MM.1S (cell line): ENCODE results near the gene XRN2.
"Not testable (repeated sequence)": the region's sequence is repeated elsewhere in the genome, so short reads cannot be mapped to it uniquely, and the experiment has no call there.

Source experiments
- DNase-seq: peaks from one replicate; pipeline ENCODE4 v3.0.0-alpha.2; 2015
- H2AFZ ChIP-seq: fragments of 300-600 bp; sonication (generic); 2 replicates; pipeline ENCODE4 v1.6.0; 2016; ENCODE audit warnings: antibody characterized with exemption, low read length
- H3F3A ChIP-seq: fragments of 300-600 bp; sonication (generic); 2 replicates; pipeline ENCODE4 v1.6.1; 2016; ENCODE audit warnings: mild to moderate bottlenecking, antibody characterized with exemption, low read length, moderate library complexity, mixed read lengths; ENCODE audit not compliant: insufficient read depth
- H3K27ac ChIP-seq: fragments of 300-600 bp; sonication (generic); 2 replicates; pipeline ENCODE4 v1.5.1; 2016; ENCODE audit warnings: mild to moderate bottlenecking, low read length
- H3K27me3 ChIP-seq: fragments of 300-600 bp; sonication (generic); replicated peaks from 2 replicates; pipeline ENCODE4 v1.6.0; 2016; ENCODE audit warnings: low read length; ENCODE audit not compliant: insufficient read depth
- H3K36me3 ChIP-seq: fragments of 300-600 bp; sonication (generic); replicated peaks from 2 replicates; pipeline ENCODE4 v1.6.1; 2016; ENCODE audit warnings: mild to moderate bottlenecking, low read length, mixed read lengths; ENCODE audit not compliant: insufficient read depth
- H3K4me1 ChIP-seq: fragments of 300-600 bp; sonication (generic); 2 replicates; pipeline ENCODE4 v1.6.1; 2016; ENCODE audit warnings: low read length, mixed read lengths
- H3K4me2 ChIP-seq: fragments of 300-600 bp; sonication (generic); 2 replicates; pipeline ENCODE4 v1.6.0; 2016; ENCODE audit warnings: low read depth, low read length
- H3K4me3 ChIP-seq: fragments of 300-600 bp; sonication (generic); 2 replicates; pipeline ENCODE4 v1.5.1; 2016; ENCODE audit warnings: low read length, mixed read lengths
- H3K79me2 ChIP-seq: fragments of 300-600 bp; sonication (generic); 2 replicates; pipeline ENCODE4 v1.6.1; 2016; ENCODE audit warnings: mixed run types, low read length, mixed read lengths
- H3K9ac ChIP-seq: fragments of 300-600 bp; sonication (generic); 2 replicates; pipeline ENCODE4 v1.6.1; 2016; ENCODE audit warnings: low read length, mixed read lengths
- H3K9me2 ChIP-seq: fragments of 300-600 bp; sonication (generic); replicated peaks from 2 replicates; pipeline ENCODE4 v1.6.1; 2016; ENCODE audit warnings: mild to moderate bottlenecking, low read length, mixed read lengths; ENCODE audit not compliant: insufficient read depth
- H3K9me3 ChIP-seq: fragments of 300-600 bp; sonication (generic); replicated peaks from 2 replicates; pipeline ENCODE4 v1.6.1; 2016; ENCODE audit warnings: mild to moderate bottlenecking, low read length, mixed read lengths; ENCODE audit not compliant: insufficient read depth
- H4K20me1 ChIP-seq: fragments of 300-600 bp; sonication (generic); 2 replicates; pipeline ENCODE4 v1.6.1; 2016; ENCODE audit warnings: mild to moderate bottlenecking, low read length, moderate library complexity, mixed read lengths; ENCODE audit not compliant: insufficient read depth
- CTCF ChIP-seq: fragments of 300-600 bp; sonication (generic); IDR thresholded peaks from 2 replicates; pipeline ENCODE4 v1.5.1; 2016; ENCODE audit warnings: antibody characterized with exemption, low read length, mixed read lengths
- EZH2 ChIP-seq: fragments of 300-600 bp; sonication (generic); optimal IDR thresholded peaks from 2 replicates; pipeline ENCODE3; 2017; ENCODE audit warnings: low read depth, mild to moderate bottlenecking, antibody characterized with exemption, low read length, mixed read lengths
- EZH2phosphoT487 ChIP-seq: fragments of 300-600 bp; sonication (generic); IDR thresholded peaks from 2 replicates; pipeline ENCODE4 v1.6.1; 2018; ENCODE audit warnings: antibody characterized with exemption, low read length

The XRN2 gene

GRCh38 chr20:21365771-21366170 is 62.6 kb downstream of the XRN2 start:
- Histone ChIP-seq H2AFZ (no peak overlapping the region), H3K36me3 (peaks cover 4% of the 10 kb centered on the region)

GRCh38 chr20:21366273-21366672 is 63.1 kb downstream of the XRN2 start:
- not testable (repeated sequence) for DNase-seq, H3K79me2 ChIP-seq, H3K36me3 ChIP-seq, H3K9ac ChIP-seq, H3K27ac ChIP-seq, H3K9me3 ChIP-seq, H3K4me2 ChIP-seq, H2AFZ ChIP-seq, H3K27me3 ChIP-seq, H4K20me1 ChIP-seq, H3K4me3 ChIP-seq, H3K9me2 ChIP-seq, H3K4me1 ChIP-seq, H3F3A ChIP-seq

More at GRCh38 chr20:21365771-21366170, 62.6 kb downstream of the XRN2 start:
- no peak overlapping the region for H3K4me3 ChIP-seq
- no peak for DNase-seq
- no peaks in the 10 kb centered on the region for H4K20me1 ChIP-seq
- H3K9me2 ChIP-seq: no peaks in the 10 kb centered on the region
- TF ChIP-seq EZH2phosphoT487 (no peak), EZH2 (no peak), CTCF (no peak)
- H3K4me1 ChIP-seq: no peaks in the 10 kb centered on the region
- no peaks in the 10 kb centered on the region; the same call in 1 of the 2 replicates for H3K79me2 ChIP-seq
- H3K27me3 ChIP-seq: no peaks in the 10 kb centered on the region
- no peaks in the 10 kb centered on the region for H3K9me3 ChIP-seq
- no peaks in the 10 kb centered on the region for H3F3A ChIP-seq
- no peak overlapping the region for H3K9ac ChIP-seq
- no peak overlapping the region for H3K4me2 ChIP-seq
- no peak overlapping the region for H3K27ac ChIP-seq

- Histone ChIP-seq H3K9me3 (no peaks in the 10 kb centered on the region), H3K27me3 (no peaks in the 10 kb centered on the region), H3K27ac (no peak overlapping the region), H3K4me2 (no peak overlapping the region), H3K9ac (no peak overlapping the region), H3K4me1 (no peaks in the 10 kb centered on the region), H3K36me3 (peaks cover 4% of the 10 kb centered on the region), H3F3A (no peaks in the 10 kb centered on the region), H3K4me3 (no peak overlapping the region), H3K79me2 (peaks cover 4% of the 10 kb centered on the region; the same call in 1 of the 2 replicates), H3K9me2 (no peaks in the 10 kb centered on the region), H4K20me1 (no peaks in the 10 kb centered on the region; the same call in 1 of the 2 replicates), H2AFZ (no peak overlapping the region)
- DNase-seq: no peak
- TF ChIP-seq CTCF (no peak), EZH2phosphoT487 (no peak), EZH2 (no peak)
Observed at GRCh38 chr20:21368791-21369190, 65.7 kb downstream of the XRN2 start.

GRCh38 chr20:21371193-21371592 is 68.1 kb downstream of the XRN2 start:
- Histone ChIP-seq H3K27ac (no peak overlapping the region), H3K9me3 (no peaks in the 10 kb centered on the region), H3F3A (no peaks in the 10 kb centered on the region), H3K27me3 (no peaks in the 10 kb centered on the region), H3K4me2 (no peak overlapping the region), H2AFZ (no peak overlapping the region), H3K4me1 (no peaks in the 10 kb centered on the region), H3K9me2 (no peaks in the 10 kb centered on the region), H4K20me1 (no peaks in the 10 kb centered on the region; the same call in 1 of the 2 replicates), H3K79me2 (peaks cover 4% of the 10 kb centered on the region; the same call in 1 of the 2 replicates), H3K9ac (no peak overlapping the region), H3K36me3 (peaks cover 4% of the 10 kb centered on the region), H3K4me3 (no peak overlapping the region)
- DNase-seq: no peak
- TF ChIP-seq EZH2phosphoT487: no peak
- TF ChIP-seq EZH2: no peak
- TF ChIP-seq CTCF: no peak
